ENCODE results near the gene FNDC3A.
"Not testable (repeated sequence)": the region's sequence is repeated elsewhere in the genome, so short reads cannot be mapped to it uniquely, and the experiment has no call there.

The FNDC3A gene

GRCh38 chr13:49098771-49099512 is 123.2 kb downstream of the FNDC3A start:
- DNase-seq: peak in 1 of 3 experiments; percentile 24

- DNase-seq: no peak
Measured at GRCh38 chr13:49099513-49099877, 123.8 kb downstream of the FNDC3A start.

- no peak for DNase-seq
Measured at GRCh38 chr13:49100637-49101570, 125.2 kb downstream of the FNDC3A start.

- DNase-seq: no peak
Measured at GRCh38 chr13:49108196-49108595, 132.5 kb downstream of the FNDC3A start.

- peak; percentile 77 to 94 (median 93) for DNase-seq
Measured at GRCh38 chr13:49110122-49110912, 134.6 kb downstream of the FNDC3A start.

- DNase-seq: peak in 1 of 3 experiments; percentile 53
Measured at GRCh38 chr13:49110913-49111170, 135.1 kb downstream of the FNDC3A start.

- no peak for DNase-seq
Measured at GRCh38 chr13:49112782-49113525, 137.2 kb downstream of the FNDC3A start.

GRCh38 chr13:49113526-49114286 is 138.0 kb downstream of the FNDC3A start:
- DNase-seq: no peak

- no peak for DNase-seq
Measured at GRCh38 chr13:49116873-49117272, 141.2 kb downstream of the FNDC3A start.

GRCh38 chr13:49118455-49118854 is 142.7 kb downstream of the FNDC3A start:
- peak in 1 of 3 experiments; percentile 14 for DNase-seq

GRCh38 chr13:49124693-49125304 is 149.1 kb downstream of the FNDC3A start:
- no peak for DNase-seq

- DNase-seq: no peak
Measured at GRCh38 chr13:49125964-49126524, 150.3 kb downstream of the FNDC3A start.

- DNase-seq: no peak
Measured at GRCh38 chr13:49132479-49133002, 156.8 kb downstream of the FNDC3A start.

- DNase-seq: no peak
Measured at GRCh38 chr13:49134305-49134704, 158.6 kb downstream of the FNDC3A start.

GRCh38 chr13:49137138-49137643 is 161.5 kb downstream of the FNDC3A start:
- DNase-seq: not testable (repeated sequence)

GRCh38 chr13:49140910-49141611 is 165.3 kb downstream of the FNDC3A start:
- no peak for DNase-seq

GRCh38 chr13:49146950-49147355 is 171.2 kb downstream of the FNDC3A start:
- no peak for DNase-seq

- no peak for DNase-seq
Measured at GRCh38 chr13:49148405-49148804, 172.7 kb downstream of the FNDC3A start.

GRCh38 chr13:49157955-49158584 is 182.4 kb downstream of the FNDC3A start:
- DNase-seq: not testable (repeated sequence)

All from NCI-H1417 (cell line).